SK-N-SH (cell line): ENCODE measurements around the gene LHX5. TPM values are rescaled to one million over a fixed set of nuclear protein-coding genes. Genes with fewer than 3 reads are reported as not detected.

Experiments
- CTCF ChIA-PET: fragments of 300-600, 350-600 bp; formaldehyde crosslinking; extraction: SDS; loops from one replicate; lab custom pipeline; 2021; lab: Yijun Ruan, JAX
- POLR2A ChIA-PET: fragments of 350-600 bp; sonication (Branson Sonifier 250); formaldehyde crosslinking; extraction: SDS; loops from one replicate; lab custom pipeline; 2020; ENCODE audit warnings: antibody characterized with exemption, inconsistent platforms; lab: Yijun Ruan, JAX
- DNase-seq: peaks from one replicate; pipeline ENCODE4 v3.0.0; 2012
- H2AFZ ChIP-seq: fragments of 200-600 bp; sonication (generic); 2 replicates; pipeline ENCODE4 v1.8.1; 2016; ENCODE audit warnings: antibody characterized with exemption, mild to moderate bottlenecking, low read depth
- H3F3A ChIP-seq: fragments of 200-600 bp; sonication (generic); replicated peaks from 2 replicates; pipeline ENCODE3; 2016; ENCODE audit warnings: antibody characterized with exemption, mild to moderate bottlenecking; ENCODE audit not compliant: insufficient read depth
- H3K27ac ChIP-seq, 2 experiments: fragments of 200-500 bp in 1 of 2; fragments of 200-600 bp in 1 of 2; sonication (Bioruptor generic) in 1 of 2; sonication (generic), shearing (Covaris generic) in 1 of 2; 2 replicates each; pipeline versions ENCODE4 v1.5.1 to v1.6.1; 2014 to 2016; ENCODE audit warnings: low read depth in 2 of 2, inconsistent platforms in 1 of 2, low read length in 1 of 2, mild to moderate bottlenecking in 1 of 2, mixed read lengths in 1 of 2
- H3K27me3 ChIP-seq: fragments of 200-600 bp; sonication (generic), shearing (Covaris generic); 2 replicates; pipeline ENCODE4 v1.6.1; 2016; ENCODE audit warnings: mixed run types; ENCODE audit not compliant: insufficient read depth
- H3K36me3 ChIP-seq, 2 experiments: fragments of 200-500 bp in 1 of 2; fragments of 200-600 bp in 1 of 2; sonication (Bioruptor generic) in 1 of 2; sonication (generic) in 1 of 2; replicated peaks in 1 of 2; 2 replicates each; pipeline versions ENCODE3 to v1.5.1; 2014 to 2016; ENCODE audit warnings: low read length in 1 of 2, mild to moderate bottlenecking in 1 of 2; ENCODE audit not compliant: insufficient read depth in 2 of 2, control insufficient read depth in 1 of 2
- H3K4me1 ChIP-seq, 2 experiments: fragments of 200-500 bp in 1 of 2; fragments of 200-600 bp in 1 of 2; sonication (Bioruptor generic) in 1 of 2; sonication (generic), shearing (Covaris generic) in 1 of 2; 2 replicates each; pipeline versions ENCODE4 v1.5.1 to v1.6.1; 2014 to 2016; ENCODE audit warnings: low read depth in 1 of 2, low read length in 1 of 2, mixed run types in 1 of 2; ENCODE audit not compliant: insufficient read depth in 2 of 2, control insufficient read depth in 1 of 2
- H3K4me2 ChIP-seq: fragments of 200-600 bp; sonication (generic), shearing (Covaris generic); 2 replicates; pipeline ENCODE4 v1.6.1; 2017; ENCODE audit warnings: mixed run types
- H3K4me3 ChIP-seq, 2 experiments: fragments of 200-500 bp in 1 of 2; fragments of 200-600 bp in 1 of 2; sonication (Bioruptor generic) in 1 of 2; sonication (generic), shearing (Covaris generic) in 1 of 2; 2 replicates each; pipeline versions ENCODE4 v1.5.1 to v1.8.1; 2014 to 2016; ENCODE audit warnings: low read depth in 2 of 2, inconsistent platforms in 1 of 2, low read length in 1 of 2, mild to moderate bottlenecking in 1 of 2, mixed read lengths in 1 of 2, moderate library complexity in 1 of 2
- H3K79me2 ChIP-seq: fragments of 200-600 bp; sonication (generic); 2 replicates; pipeline ENCODE4 v1.8.1; 2017; ENCODE audit warnings: mild to moderate bottlenecking; ENCODE audit not compliant: insufficient read depth
- H3K9ac ChIP-seq: fragments of 200-600 bp; sonication (generic); 2 replicates; pipeline ENCODE4 v1.6.1; 2017; ENCODE audit warnings: mixed run types
- H3K9me2 ChIP-seq: fragments of 200-600 bp; sonication (generic); 2 replicates; pipeline ENCODE4 v1.6.1; 2017; ENCODE audit warnings: mixed run types
- H3K9me3 ChIP-seq: fragments of 200-600 bp; sonication (generic); 2 replicates; pipeline ENCODE4 v1.6.1; 2017; ENCODE audit warnings: mixed run types, mild to moderate bottlenecking, moderate library complexity
- H4K20me1 ChIP-seq: fragments of 200-600 bp; sonication (generic); 2 replicates; pipeline ENCODE4 v1.6.1; 2017; ENCODE audit warnings: mild to moderate bottlenecking, mixed run types; ENCODE audit not compliant: insufficient read depth
- CHD2 ChIP-seq: fragments of 150-350 bp; IDR thresholded peaks from 2 replicates; pipeline ENCODE4 v1.6.1; 2018; ENCODE audit warnings: low read length; ENCODE audit not compliant: partially characterized antibody
- ELF1 ChIP-seq: IDR thresholded peaks from 2 replicates; pipeline ENCODE4 v1.4.0; 2012
- FOSL2 ChIP-seq: IDR thresholded peaks from 2 replicates; pipeline ENCODE4 v1.4.0; 2012; ENCODE audit warnings: low read depth, mild to moderate bottlenecking, moderate library complexity, borderline replicate concordance
- FOXM1 ChIP-seq: IDR thresholded peaks from 2 replicates; pipeline ENCODE4 v1.4.0; 2012; ENCODE audit warnings: low read depth, mild to moderate bottlenecking
- JUND ChIP-seq: IDR thresholded peaks from 2 replicates; pipeline ENCODE4 v1.4.0; 2012
- MXI1 ChIP-seq: IDR thresholded peaks from 2 replicates; pipeline ENCODE4 v1.6.1; 2012; ENCODE audit warnings: mild to moderate bottlenecking, low read depth, low read length, improper control_type of control experiment
- NFIC ChIP-seq: IDR thresholded peaks from 2 replicates; pipeline ENCODE4 v1.4.0; 2012; ENCODE audit warnings: borderline replicate concordance
- POLR2AphosphoS5 ChIP-seq: IDR thresholded peaks from 2 replicates; pipeline ENCODE4 v1.6.1; 2012; ENCODE audit warnings: low read depth, low read length
- RAD21 ChIP-seq: IDR thresholded peaks from 2 replicates; pipeline ENCODE4 v1.6.1; 2012; ENCODE audit warnings: mild to moderate bottlenecking, low read length
- RCOR1 ChIP-seq: fragments of 150-350 bp; IDR thresholded peaks from 2 replicates; pipeline ENCODE4 v1.6.1; 2017; ENCODE audit warnings: antibody characterized with exemption, low read length
- SIN3A ChIP-seq: IDR thresholded peaks from 2 replicates; pipeline ENCODE4 v1.6.1; 2012; ENCODE audit warnings: low read depth, mild to moderate bottlenecking, low read length, moderate library complexity, borderline replicate concordance
- SMC3 ChIP-seq: IDR thresholded peaks from 2 replicates; pipeline ENCODE4 v1.6.1; 2012; ENCODE audit warnings: low read depth, low read length, improper control_type of control experiment
- TAF1 ChIP-seq: IDR thresholded peaks from 2 replicates; pipeline ENCODE4 v1.6.1; 2012; ENCODE audit warnings: low read depth, mild to moderate bottlenecking, low read length, moderate library complexity, borderline replicate concordance
- YY1 ChIP-seq: IDR thresholded peaks from 2 replicates; pipeline ENCODE4 v1.4.0; 2012; ENCODE audit warnings: low read depth, mild to moderate bottlenecking
- WGBS: methylation state at CpG from one replicate; pipeline ENCODE4 v1.1.6; 2017; ENCODE audit warnings: low lambda C conversion rate; 5-methylcytosine and 5-hydroxymethylcytosine counted together
- polyA plus RNA-seq, 3 experiments: library from polyadenylated mRNA; depleted of rRNA; stranded (reverse); fragments of >200 nt; gene quantifications; 2 replicates each; pipeline ENCODE4 v1.2.3, GENCODE V29; 2012
- TF ChIP-seq, protein P1 (sequence below): fragments of 150-350 bp; IDR thresholded peaks from 2 replicates; pipeline ENCODE4 v1.6.1; 2016; ENCODE audit warnings: mild to moderate bottlenecking, low read depth, low read length
- TF ChIP-seq, protein P2 (sequence below): fragments of 150-350 bp; IDR thresholded peaks from 2 replicates; pipeline ENCODE4 v1.6.1; 2017; ENCODE audit warnings: antibody characterized with exemption, low read length, low read depth, borderline replicate concordance
- TF ChIP-seq, protein P3 (sequence below): IDR thresholded peaks from 2 replicates; pipeline ENCODE4 v1.4.0; 2012; ENCODE audit warnings: low read depth, borderline replicate concordance
- TF ChIP-seq, protein P4 (sequence below): fragments of 200-600 bp; sonication (generic); IDR thresholded peaks from 2 replicates; pipeline ENCODE4 v1.6.1; 2017; ENCODE audit warnings: antibody characterized with exemption, mild to moderate bottlenecking, moderate library complexity
- TF ChIP-seq, protein P5 (sequence below): IDR thresholded peaks from 2 replicates; pipeline ENCODE4 v1.6.1; 2012; ENCODE audit warnings: mild to moderate bottlenecking, low read depth, low read length, moderate library complexity

LHX5 gene
- polyA plus RNA-seq, 1 of the 3 experiments (the other 2 are of a cell fraction): not detected

DNA sequence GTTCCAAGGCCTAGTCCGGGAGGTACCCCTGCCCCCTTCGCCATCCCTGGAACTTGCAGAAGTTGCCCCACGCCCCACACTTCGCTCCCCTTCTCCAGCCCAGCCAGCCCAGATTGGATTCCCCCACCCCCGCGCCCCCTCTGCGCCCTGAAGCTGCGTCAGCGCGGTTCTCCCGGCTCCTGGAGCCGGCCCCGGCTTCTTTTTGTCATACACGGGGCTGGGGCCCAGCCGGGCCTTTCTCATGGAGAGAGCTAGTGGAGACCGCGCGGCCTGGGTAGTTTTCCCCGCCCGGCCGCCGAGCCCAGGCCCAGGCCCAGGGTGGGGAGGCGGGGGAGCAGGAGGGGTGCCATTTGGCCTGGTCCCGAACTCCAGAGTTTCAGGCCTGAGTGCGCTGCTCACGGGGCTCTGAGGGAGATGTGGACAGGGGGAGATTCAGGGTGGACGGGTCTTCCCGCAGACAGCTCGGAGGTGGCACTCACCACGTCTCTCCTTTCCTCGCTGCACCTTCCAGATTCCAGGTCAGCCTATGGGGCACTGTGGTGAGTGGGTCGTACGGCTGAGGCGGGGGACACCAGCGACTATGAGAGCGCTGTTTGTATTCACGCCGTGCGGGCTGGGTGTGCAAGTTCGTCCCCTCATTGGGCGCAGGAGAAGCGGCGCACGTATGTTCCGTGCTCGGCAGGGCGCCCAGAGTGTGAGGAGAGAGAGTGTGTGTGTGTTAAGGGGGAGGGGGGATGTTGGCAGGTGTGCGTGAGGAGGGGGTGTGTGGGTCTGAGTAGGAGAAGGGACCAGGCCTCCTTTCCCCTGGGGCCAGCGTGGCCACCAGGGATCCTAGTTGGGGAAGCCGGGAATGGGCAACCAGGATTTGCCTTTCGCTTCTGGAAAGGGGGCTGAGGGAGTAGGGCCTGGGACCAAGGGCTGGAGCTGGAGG is 785 bp upstream of the LHX5 start (continued):
- TF ChIP-seq, protein P1, sequence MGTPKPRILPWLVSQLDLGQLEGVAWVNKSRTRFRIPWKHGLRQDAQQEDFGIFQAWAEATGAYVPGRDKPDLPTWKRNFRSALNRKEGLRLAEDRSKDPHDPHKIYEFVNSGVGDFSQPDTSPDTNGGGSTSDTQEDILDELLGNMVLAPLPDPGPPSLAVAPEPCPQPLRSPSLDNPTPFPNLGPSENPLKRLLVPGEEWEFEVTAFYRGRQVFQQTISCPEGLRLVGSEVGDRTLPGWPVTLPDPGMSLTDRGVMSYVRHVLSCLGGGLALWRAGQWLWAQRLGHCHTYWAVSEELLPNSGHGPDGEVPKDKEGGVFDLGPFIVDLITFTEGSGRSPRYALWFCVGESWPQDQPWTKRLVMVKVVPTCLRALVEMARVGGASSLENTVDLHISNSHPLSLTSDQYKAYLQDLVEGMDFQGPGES: no peak
- TF ChIP-seq CHD2: no peak

DNA sequence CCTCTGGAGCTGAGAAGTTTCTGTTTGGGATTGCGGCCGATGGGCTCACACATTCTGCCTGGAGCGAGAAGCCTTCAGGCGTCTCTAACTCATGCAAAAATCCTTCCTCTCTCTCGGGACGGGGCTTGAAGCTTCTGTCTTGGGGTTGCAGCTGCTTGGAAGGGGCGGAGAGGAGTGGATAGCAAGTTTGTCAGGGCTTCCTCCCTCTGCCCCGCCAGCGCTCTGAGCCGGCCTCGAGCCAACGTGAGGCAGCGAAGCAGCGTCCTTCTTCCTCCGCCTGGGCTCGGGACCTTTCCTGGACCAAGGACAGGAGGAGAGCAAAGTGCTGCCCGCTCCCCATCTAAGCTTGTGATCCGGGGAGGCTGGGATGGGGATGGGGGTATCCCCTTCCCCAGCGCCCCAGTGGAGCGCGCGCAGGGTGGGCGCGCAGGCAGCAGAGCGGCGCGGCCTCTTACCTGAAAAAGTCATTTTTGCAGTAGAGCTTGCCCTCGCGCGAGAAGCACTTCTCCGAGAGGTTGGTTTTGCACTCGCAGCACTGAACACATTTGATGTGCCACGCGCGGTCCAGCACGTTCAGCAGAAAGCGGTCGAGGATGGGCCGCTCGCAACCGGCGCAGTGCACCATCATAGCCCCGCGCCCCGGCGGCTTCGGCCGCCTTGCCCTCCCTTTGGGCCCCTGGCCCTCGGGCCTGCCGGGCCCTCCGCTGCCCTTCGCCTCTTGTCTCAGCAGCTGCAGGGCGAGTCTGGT is 626 bp downstream of the LHX5 start:
- POLR2A ChIA-PET: no interaction called here
- Histone ChIP-seq H3K27me3 (peaks cover 100% of the 10 kb centered on the region), H3K9me3 (no peaks in the 10 kb centered on the region), H3K79me2 (no peaks in the 10 kb centered on the region), H2AFZ (no peak overlapping the region), H3K4me1 (no peaks in the 10 kb centered on the region), H3K4me3 (no peak overlapping the region), H3K27ac (no peak overlapping the region), H3K9ac (no peak overlapping the region), H3K4me2 (peak overlapping the region; percentile 11; the same call in 1 of the 2 replicates), H4K20me1 (peaks cover 12% of the 10 kb centered on the region; the same call in 1 of the 2 replicates), H3K9me2 (no peaks in the 10 kb centered on the region), H3F3A (no peaks in the 10 kb centered on the region), H3K36me3 (no peaks in the 10 kb centered on the region)
- CTCF ChIA-PET: interaction anchor here (1.0 to 2.3 kb wide), 2 partner anchors 9 to 441 kb away, joined by 3 to 5 read pairs; no protein-coding TSS in a partner anchor
- WGBS: 6% methylated on average over 24 of the region's 53 CpGs
- TF ChIP-seq RCOR1 (no peak), FOXM1 (no peak), ELF1 (no peak), MXI1 (no peak), SMC3 (no peak), RAD21 (no peak), YY1 (no peak), TAF1 (no peak), JUND (no peak), CHD2 (no peak), SIN3A (no peak), NFIC (no peak), FOSL2 (no peak), POLR2AphosphoS5 (no peak)
- TF ChIP-seq, protein P2, sequence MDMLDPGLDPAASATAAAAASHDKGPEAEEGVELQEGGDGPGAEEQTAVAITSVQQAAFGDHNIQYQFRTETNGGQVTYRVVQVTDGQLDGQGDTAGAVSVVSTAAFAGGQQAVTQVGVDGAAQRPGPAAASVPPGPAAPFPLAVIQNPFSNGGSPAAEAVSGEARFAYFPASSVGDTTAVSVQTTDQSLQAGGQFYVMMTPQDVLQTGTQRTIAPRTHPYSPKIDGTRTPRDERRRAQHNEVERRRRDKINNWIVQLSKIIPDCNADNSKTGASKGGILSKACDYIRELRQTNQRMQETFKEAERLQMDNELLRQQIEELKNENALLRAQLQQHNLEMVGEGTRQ: no peak
- TF ChIP-seq, protein P3, sequence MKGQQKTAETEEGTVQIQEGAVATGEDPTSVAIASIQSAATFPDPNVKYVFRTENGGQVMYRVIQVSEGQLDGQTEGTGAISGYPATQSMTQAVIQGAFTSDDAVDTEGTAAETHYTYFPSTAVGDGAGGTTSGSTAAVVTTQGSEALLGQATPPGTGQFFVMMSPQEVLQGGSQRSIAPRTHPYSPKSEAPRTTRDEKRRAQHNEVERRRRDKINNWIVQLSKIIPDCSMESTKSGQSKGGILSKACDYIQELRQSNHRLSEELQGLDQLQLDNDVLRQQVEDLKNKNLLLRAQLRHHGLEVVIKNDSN: no peak
- TF ChIP-seq, protein P4, sequence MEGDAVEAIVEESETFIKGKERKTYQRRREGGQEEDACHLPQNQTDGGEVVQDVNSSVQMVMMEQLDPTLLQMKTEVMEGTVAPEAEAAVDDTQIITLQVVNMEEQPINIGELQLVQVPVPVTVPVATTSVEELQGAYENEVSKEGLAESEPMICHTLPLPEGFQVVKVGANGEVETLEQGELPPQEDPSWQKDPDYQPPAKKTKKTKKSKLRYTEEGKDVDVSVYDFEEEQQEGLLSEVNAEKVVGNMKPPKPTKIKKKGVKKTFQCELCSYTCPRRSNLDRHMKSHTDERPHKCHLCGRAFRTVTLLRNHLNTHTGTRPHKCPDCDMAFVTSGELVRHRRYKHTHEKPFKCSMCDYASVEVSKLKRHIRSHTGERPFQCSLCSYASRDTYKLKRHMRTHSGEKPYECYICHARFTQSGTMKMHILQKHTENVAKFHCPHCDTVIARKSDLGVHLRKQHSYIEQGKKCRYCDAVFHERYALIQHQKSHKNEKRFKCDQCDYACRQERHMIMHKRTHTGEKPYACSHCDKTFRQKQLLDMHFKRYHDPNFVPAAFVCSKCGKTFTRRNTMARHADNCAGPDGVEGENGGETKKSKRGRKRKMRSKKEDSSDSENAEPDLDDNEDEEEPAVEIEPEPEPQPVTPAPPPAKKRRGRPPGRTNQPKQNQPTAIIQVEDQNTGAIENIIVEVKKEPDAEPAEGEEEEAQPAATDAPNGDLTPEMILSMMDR: no peak
- TF ChIP-seq, protein P5, sequence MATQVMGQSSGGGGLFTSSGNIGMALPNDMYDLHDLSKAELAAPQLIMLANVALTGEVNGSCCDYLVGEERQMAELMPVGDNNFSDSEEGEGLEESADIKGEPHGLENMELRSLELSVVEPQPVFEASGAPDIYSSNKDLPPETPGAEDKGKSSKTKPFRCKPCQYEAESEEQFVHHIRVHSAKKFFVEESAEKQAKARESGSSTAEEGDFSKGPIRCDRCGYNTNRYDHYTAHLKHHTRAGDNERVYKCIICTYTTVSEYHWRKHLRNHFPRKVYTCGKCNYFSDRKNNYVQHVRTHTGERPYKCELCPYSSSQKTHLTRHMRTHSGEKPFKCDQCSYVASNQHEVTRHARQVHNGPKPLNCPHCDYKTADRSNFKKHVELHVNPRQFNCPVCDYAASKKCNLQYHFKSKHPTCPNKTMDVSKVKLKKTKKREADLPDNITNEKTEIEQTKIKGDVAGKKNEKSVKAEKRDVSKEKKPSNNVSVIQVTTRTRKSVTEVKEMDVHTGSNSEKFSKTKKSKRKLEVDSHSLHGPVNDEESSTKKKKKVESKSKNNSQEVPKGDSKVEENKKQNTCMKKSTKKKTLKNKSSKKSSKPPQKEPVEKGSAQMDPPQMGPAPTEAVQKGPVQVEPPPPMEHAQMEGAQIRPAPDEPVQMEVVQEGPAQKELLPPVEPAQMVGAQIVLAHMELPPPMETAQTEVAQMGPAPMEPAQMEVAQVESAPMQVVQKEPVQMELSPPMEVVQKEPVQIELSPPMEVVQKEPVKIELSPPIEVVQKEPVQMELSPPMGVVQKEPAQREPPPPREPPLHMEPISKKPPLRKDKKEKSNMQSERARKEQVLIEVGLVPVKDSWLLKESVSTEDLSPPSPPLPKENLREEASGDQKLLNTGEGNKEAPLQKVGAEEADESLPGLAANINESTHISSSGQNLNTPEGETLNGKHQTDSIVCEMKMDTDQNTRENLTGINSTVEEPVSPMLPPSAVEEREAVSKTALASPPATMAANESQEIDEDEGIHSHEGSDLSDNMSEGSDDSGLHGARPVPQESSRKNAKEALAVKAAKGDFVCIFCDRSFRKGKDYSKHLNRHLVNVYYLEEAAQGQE: no peak
- DNase-seq: peak; percentile 32
